HepG2 (cell line): ENCODE data around the gene RAET1E. TPM values are rescaled to one million over a fixed set of nuclear protein-coding genes. Genes with fewer than 3 reads are reported as not detected.
A peak's percentile ranks its signal among the peaks of the same experiment; 100 is the strongest.

Source experiments
- AGO1 ChIP-seq: fragments of 200-400 bp; formaldehyde crosslinking; IDR thresholded peaks from 2 replicates; pipeline ENCODE4 v1.6.1; 2017; ENCODE audit warnings: mild to moderate bottlenecking, low read depth, low read length, moderate library complexity; ENCODE audit not compliant: poor library complexity, severe bottlenecking
- ATM ChIP-seq: fragments of 450-650 bp; IDR thresholded peaks from 2 replicates; pipeline ENCODE4 v1.7.1; 2017; ENCODE audit warnings: mild to moderate bottlenecking, borderline replicate concordance
- CBFB ChIP-seq: sonication (generic); formaldehyde crosslinking; IDR thresholded peaks from 2 replicates; pipeline ENCODE4 v1.4.0; 2020; ENCODE audit warnings: missing genetic modification reagents
- CEBPB ChIP-seq: IDR thresholded peaks from 2 replicates; pipeline ENCODE4 v1.6.1; 2011; ENCODE audit warnings: low read depth, low read length, improper control_type of control experiment, borderline replicate concordance
- HMG20A ChIP-seq: IDR thresholded peaks from 2 replicates; pipeline ENCODE4 v1.6.1; 2016; ENCODE audit warnings: borderline replicate concordance
- JDP2 ChIP-seq: sonication (generic); formaldehyde crosslinking; IDR thresholded peaks from 2 replicates; pipeline ENCODE4 v1.8.1; 2022; ENCODE audit warnings: missing genetic modification reagents, borderline replicate concordance
- KDM6A ChIP-seq: IDR thresholded peaks from 2 replicates; pipeline ENCODE4 v1.6.1; 2016; ENCODE audit warnings: low read depth
- KLF12 ChIP-seq: sonication (generic); formaldehyde crosslinking; IDR thresholded peaks from 2 replicates; pipeline ENCODE4 v1.4.0; 2020; ENCODE audit warnings: missing genetic modification reagents, borderline replicate concordance
- MTF1 ChIP-seq: sonication (generic); formaldehyde crosslinking; IDR thresholded peaks from 2 replicates; pipeline ENCODE4 v1.5.0; 2020; ENCODE audit warnings: missing genetic modification reagents
- NCOA5 ChIP-seq: sonication (generic); formaldehyde crosslinking; IDR thresholded peaks from 2 replicates; pipeline ENCODE4 v1.4.0; 2020; ENCODE audit warnings: missing genetic modification reagents
- NFYB ChIP-seq: sonication (generic); formaldehyde crosslinking; IDR thresholded peaks from 2 replicates; pipeline ENCODE4 v1.4.0; 2020; ENCODE audit warnings: missing genetic modification reagents
- RARA ChIP-seq: IDR thresholded peaks from 2 replicates; pipeline ENCODE4 v1.6.1; 2016; ENCODE audit warnings: missing genetic modification reagents, missing compliant biosample characterization
- SMAD3 ChIP-seq: sonication (generic); formaldehyde crosslinking; IDR thresholded peaks from 2 replicates; pipeline ENCODE4 v1.4.0; 2020; ENCODE audit warnings: missing genetic modification reagents
- SMARCC2 ChIP-seq: fragments of 450-650 bp; IDR thresholded peaks from 2 replicates; pipeline ENCODE4 v1.6.1; 2017; ENCODE audit warnings: antibody characterized with exemption, mild to moderate bottlenecking
- SNAPC2 ChIP-seq: sonication (generic); formaldehyde crosslinking; IDR thresholded peaks from 2 replicates; pipeline ENCODE4 v1.8.1; 2022; ENCODE audit warnings: mild to moderate bottlenecking, missing genetic modification reagents
- TCF7L2 ChIP-seq: IDR thresholded peaks from 2 replicates; pipeline ENCODE4 v1.6.1; 2011; ENCODE audit warnings: mild to moderate bottlenecking, low read depth, low read length, moderate library complexity
- TFE3 ChIP-seq: IDR thresholded peaks from 2 replicates; pipeline ENCODE4 v1.6.1; 2016
- XBP1 ChIP-seq: sonication (generic); formaldehyde crosslinking; IDR thresholded peaks from 2 replicates; pipeline ENCODE4 v1.5.0; 2020; ENCODE audit warnings: missing genetic modification reagents
- ZBTB7A ChIP-seq: sonication (generic); formaldehyde crosslinking; IDR thresholded peaks from 2 replicates; pipeline ENCODE4 v1.8.0; 2022; ENCODE audit warnings: mild to moderate bottlenecking, missing genetic modification reagents
- ZNF17 ChIP-seq: sonication (generic); formaldehyde crosslinking; IDR thresholded peaks from 2 replicates; pipeline ENCODE4 v1.5.0; 2020; ENCODE audit warnings: mild to moderate bottlenecking, missing genetic modification reagents
- ZNF24 ChIP-seq: fragments of 450-650 bp; IDR thresholded peaks from 2 replicates; pipeline ENCODE4 v1.6.1; 2017; ENCODE audit warnings: antibody characterized with exemption, mild to moderate bottlenecking
- ZNF280B ChIP-seq: sonication (generic); formaldehyde crosslinking; IDR thresholded peaks from 2 replicates; pipeline ENCODE4 v1.5.0; 2020; ENCODE audit warnings: missing genetic modification reagents, mild to moderate bottlenecking, borderline replicate concordance
- ZNF367 ChIP-seq: sonication (generic); formaldehyde crosslinking; IDR thresholded peaks from 2 replicates; pipeline ENCODE4 v1.4.0; 2020; ENCODE audit warnings: missing genetic modification reagents, borderline replicate concordance
- ZNF431 ChIP-seq: sonication (generic); formaldehyde crosslinking; IDR thresholded peaks from 2 replicates; pipeline ENCODE4 v1.9.0; 2022; ENCODE audit warnings: missing genetic modification reagents, low read depth, mild to moderate bottlenecking, borderline replicate concordance
- ZNF569 ChIP-seq: sonication (generic); formaldehyde crosslinking; IDR thresholded peaks from 2 replicates; pipeline ENCODE4 v1.5.0; 2020; ENCODE audit warnings: mild to moderate bottlenecking, missing genetic modification reagents, moderate library complexity, borderline replicate concordance
- ZNF597 ChIP-seq: sonication (generic); formaldehyde crosslinking; IDR thresholded peaks from 2 replicates; pipeline ENCODE4 v1.5.0; 2020; ENCODE audit warnings: missing genetic modification reagents
- ZNF615 ChIP-seq: sonication (generic); formaldehyde crosslinking; IDR thresholded peaks from 2 replicates; pipeline ENCODE4 v1.5.0; 2020; ENCODE audit warnings: mild to moderate bottlenecking, missing genetic modification reagents, borderline replicate concordance
- ZNF768 ChIP-seq: sonication (generic); formaldehyde crosslinking; IDR thresholded peaks from 2 replicates; pipeline ENCODE4 v1.4.0; 2020; ENCODE audit warnings: missing genetic modification reagents
- polyA plus RNA-seq, 8 experiments: library from polyadenylated mRNA; depleted of rRNA in 3 of 8; stranded (reverse) in 7 of 8; unstranded in 1 of 8; fragments of >200 nt; fragmentation: Illumina TruSeq in 4 of 8; extraction: Trizol in 4 of 8; gene quantifications; 2 replicates each; pipeline versions ENCODE4 v1.2.1 to v1.2.3, GENCODE V29; 2011 to 2016; ENCODE audit warnings: low read depth in 4 of 8, missing spikeins in 1 of 8, mixed read lengths in 1 of 8; ENCODE audit not compliant: insufficient read depth in 1 of 8
- total RNA-seq, 5 experiments: library from RNA; depleted of rRNA; stranded (reverse); fragments of >200 nt; fragmentation: Illumina TruSeq; extraction: Trizol; gene quantifications; 2 replicates each; pipeline ENCODE4 v1.2.3, GENCODE V29; 2016; ENCODE audit warnings: low read depth in 1 of 5

RAET1E gene
- total and polyA plus RNA-seq, 2 of the 13 experiments (the other 11 are each of a cell fraction or from before 2014, with no cell fraction given), result not detected

GRCh38 chr6:149863698-149864577 lies 34.0 kb downstream of the RAET1E start, which contains the start of gene LRP11 (continued):
- TF ChIP-seq SMAD3 (CRISPR knock-in tag) (0 out of 2 replicates have a peak, but pooled peaks have one; percentile 7), CEBPB (no peak), ZNF24 (0 out of 2 replicates have a peak, but pooled peaks have one; percentile 5), NCOA5 (CRISPR knock-in tag) (no peak), NFYB (CRISPR knock-in tag) (peak; percentile 33; the same call in 1 of the 2 replicates), XBP1 (CRISPR knock-in tag) (no peak), SMARCC2 (no peak), ZNF280B (CRISPR knock-in tag) (0 out of 2 replicates have a peak, but pooled peaks have one; percentile 57), AGO1 (no peak), ZNF768 (peak; percentile 37; the same call in 1 of the 2 replicates), SNAPC2 (CRISPR knock-in tag) (no peak), JDP2 (CRISPR knock-in tag) (peak; percentile 70; the same call in 1 of the 2 replicates), ZNF367 (peak; percentile 36; the same call in 1 of the 2 replicates), ZNF431 (CRISPR knock-in tag) (peak; percentile 91), KDM6A (no peak), ZNF615 (CRISPR knock-in tag) (no peak), ATM (no peak), ZBTB7A (CRISPR knock-in tag) (peak; percentile 49; the same call in 1 of the 2 replicates), RARA (CRISPR knock-in tag) (peak; percentile 48; the same call in 1 of the 2 replicates), HMG20A (CRISPR knock-in tag) (no peak), ZNF569 (CRISPR knock-in tag) (no peak), ZNF597 (CRISPR knock-in tag) (no peak), MTF1 (CRISPR knock-in tag) (no peak), TCF7L2 (no peak), ZNF17 (CRISPR knock-in tag) (no peak), TFE3 (CRISPR knock-in tag) (0 out of 2 replicates have a peak, but pooled peaks have one; percentile 56), KLF12 (CRISPR knock-in tag) (peak; percentile 92; the same call in 1 of the 2 replicates), CBFB (CRISPR knock-in tag) (peak; percentile 6; the same call in 1 of the 2 replicates)
